ENCODE data around the gene B3GAT2. TPM values are rescaled to one million over a fixed set of nuclear protein-coding genes. Genes with fewer than 3 reads are reported as not detected.

Gene B3GAT2
- total and polyA plus RNA-seq, 2 of the 13 experiments (the other 11 are each of a cell fraction or from before 2014, with no cell fraction given): 0.01 to 0.02 TPM

DNA sequence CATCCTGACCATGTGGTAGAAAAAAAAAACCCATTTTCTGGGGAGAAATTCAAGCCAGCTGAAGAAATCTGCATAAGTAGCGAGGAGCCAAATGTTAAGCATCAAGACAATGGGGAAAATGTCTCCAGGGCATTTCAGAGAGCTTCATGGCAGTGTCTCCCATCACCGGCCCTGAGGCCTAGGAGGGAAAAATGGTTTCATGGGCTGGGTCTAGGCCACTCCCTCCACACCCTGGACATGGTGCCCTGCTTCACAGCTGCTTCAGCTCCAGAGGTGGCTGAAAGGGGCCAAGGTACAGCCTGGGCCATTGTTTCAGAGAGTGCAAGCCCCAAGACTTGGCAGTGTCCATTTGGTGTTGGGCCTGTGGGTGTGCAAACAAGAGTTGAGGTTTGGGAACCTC lies 34.4 kb upstream of the B3GAT2 start (continued):
- TF ChIP-seq, protein P1, sequence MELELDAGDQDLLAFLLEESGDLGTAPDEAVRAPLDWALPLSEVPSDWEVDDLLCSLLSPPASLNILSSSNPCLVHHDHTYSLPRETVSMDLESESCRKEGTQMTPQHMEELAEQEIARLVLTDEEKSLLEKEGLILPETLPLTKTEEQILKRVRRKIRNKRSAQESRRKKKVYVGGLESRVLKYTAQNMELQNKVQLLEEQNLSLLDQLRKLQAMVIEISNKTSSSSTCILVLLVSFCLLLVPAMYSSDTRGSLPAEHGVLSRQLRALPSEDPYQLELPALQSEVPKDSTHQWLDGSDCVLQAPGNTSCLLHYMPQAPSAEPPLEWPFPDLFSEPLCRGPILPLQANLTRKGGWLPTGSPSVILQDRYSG (CRISPR knock-in tag; IDR thresholded peaks at IDR 0.05): no peak
- no peak for TF ChIP-seq ZSCAN29 (CRISPR knock-in tag; conservative IDR thresholded peaks at IDR 0.05)

DNA sequence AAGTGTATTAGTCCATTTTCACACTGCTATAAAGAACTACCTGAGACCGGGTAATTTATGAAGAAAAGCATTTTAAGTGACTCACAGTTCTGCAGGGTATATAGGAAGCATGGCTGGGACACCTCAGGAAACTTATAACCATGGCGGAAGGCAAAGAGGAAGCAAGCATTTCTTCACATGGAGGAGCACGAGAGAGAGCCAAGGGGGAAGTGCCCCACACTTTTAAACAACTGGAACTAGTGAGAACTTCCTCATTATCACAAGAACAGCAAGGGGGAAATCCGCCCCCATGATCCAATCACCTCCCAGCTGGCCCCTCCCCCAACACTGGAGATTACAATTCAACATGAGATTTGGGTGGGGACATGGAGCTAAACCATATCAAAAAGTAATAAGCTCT lies 28.3 kb upstream of the B3GAT2 start:
- H3K4me1 ChIP-seq (ENCODE audit: insufficient read depth, low read length): no peaks in the 10 kb centered on the region
- WGBS (ENCODE audit: low lambda C conversion rate): 4% methylated on average over 4 of the region's 4 CpGs
- TF ChIP-seq, protein P2, sequence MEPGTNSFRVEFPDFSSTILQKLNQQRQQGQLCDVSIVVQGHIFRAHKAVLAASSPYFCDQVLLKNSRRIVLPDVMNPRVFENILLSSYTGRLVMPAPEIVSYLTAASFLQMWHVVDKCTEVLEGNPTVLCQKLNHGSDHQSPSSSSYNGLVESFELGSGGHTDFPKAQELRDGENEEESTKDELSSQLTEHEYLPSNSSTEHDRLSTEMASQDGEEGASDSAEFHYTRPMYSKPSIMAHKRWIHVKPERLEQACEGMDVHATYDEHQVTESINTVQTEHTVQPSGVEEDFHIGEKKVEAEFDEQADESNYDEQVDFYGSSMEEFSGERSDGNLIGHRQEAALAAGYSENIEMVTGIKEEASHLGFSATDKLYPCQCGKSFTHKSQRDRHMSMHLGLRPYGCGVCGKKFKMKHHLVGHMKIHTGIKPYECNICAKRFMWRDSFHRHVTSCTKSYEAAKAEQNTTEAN (CRISPR knock-in tag; conservative IDR thresholded peaks at IDR 0.05): no peak
- TF ChIP-seq, protein P3, sequence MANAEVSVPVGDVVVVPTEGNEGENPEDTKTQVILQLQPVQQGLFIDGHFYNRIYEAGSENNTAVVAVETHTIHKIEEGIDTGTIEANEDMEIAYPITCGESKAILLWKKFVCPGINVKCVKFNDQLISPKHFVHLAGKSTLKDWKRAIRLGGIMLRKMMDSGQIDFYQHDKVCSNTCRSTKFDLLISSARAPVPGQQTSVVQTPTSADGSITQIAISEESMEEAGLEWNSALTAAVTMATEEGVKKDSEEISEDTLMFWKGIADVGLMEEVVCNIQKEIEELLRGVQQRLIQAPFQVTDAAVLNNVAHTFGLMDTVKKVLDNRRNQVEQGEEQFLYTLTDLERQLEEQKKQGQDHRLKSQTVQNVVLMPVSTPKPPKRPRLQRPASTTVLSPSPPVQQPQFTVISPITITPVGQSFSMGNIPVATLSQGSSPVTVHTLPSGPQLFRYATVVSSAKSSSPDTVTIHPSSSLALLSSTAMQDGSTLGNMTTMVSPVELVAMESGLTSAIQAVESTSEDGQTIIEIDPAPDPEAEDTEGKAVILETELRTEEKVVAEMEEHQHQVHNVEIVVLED (CRISPR knock-in tag; IDR thresholded peaks at IDR 0.05; ENCODE audit: borderline replicate concordance): no peak
- TF ChIP-seq, protein P4, sequence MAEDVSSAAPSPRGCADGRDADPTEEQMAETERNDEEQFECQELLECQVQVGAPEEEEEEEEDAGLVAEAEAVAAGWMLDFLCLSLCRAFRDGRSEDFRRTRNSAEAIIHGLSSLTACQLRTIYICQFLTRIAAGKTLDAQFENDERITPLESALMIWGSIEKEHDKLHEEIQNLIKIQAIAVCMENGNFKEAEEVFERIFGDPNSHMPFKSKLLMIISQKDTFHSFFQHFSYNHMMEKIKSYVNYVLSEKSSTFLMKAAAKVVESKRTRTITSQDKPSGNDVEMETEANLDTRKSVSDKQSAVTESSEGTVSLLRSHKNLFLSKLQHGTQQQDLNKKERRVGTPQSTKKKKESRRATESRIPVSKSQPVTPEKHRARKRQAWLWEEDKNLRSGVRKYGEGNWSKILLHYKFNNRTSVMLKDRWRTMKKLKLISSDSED (CRISPR knock-in tag; IDR thresholded peaks at IDR 0.05): no peak
- TF ChIP-seq ZFP36L2 (CRISPR knock-in tag; IDR thresholded peaks at IDR 0.05) (no peak), ZNF329 (CRISPR knock-in tag; IDR thresholded peaks at IDR 0.05; ENCODE audit: low read depth) (no peak), NFKBIZ (CRISPR knock-in tag; IDR thresholded peaks at IDR 0.05) (no peak), ZNF136 (CRISPR knock-in tag; IDR thresholded peaks at IDR 0.05; ENCODE audit: low read depth) (no peak), MIER2 (CRISPR knock-in tag; IDR thresholded peaks at IDR 0.05) (no peak), NBN (conservative IDR thresholded peaks at IDR 0.05) (no peak)
- TF ChIP-seq, protein P5, sequence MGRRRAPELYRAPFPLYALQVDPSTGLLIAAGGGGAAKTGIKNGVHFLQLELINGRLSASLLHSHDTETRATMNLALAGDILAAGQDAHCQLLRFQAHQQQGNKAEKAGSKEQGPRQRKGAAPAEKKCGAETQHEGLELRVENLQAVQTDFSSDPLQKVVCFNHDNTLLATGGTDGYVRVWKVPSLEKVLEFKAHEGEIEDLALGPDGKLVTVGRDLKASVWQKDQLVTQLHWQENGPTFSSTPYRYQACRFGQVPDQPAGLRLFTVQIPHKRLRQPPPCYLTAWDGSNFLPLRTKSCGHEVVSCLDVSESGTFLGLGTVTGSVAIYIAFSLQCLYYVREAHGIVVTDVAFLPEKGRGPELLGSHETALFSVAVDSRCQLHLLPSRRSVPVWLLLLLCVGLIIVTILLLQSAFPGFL (CRISPR knock-in tag; IDR thresholded peaks at IDR 0.05): no peak
- TF ChIP-seq, protein P6, sequence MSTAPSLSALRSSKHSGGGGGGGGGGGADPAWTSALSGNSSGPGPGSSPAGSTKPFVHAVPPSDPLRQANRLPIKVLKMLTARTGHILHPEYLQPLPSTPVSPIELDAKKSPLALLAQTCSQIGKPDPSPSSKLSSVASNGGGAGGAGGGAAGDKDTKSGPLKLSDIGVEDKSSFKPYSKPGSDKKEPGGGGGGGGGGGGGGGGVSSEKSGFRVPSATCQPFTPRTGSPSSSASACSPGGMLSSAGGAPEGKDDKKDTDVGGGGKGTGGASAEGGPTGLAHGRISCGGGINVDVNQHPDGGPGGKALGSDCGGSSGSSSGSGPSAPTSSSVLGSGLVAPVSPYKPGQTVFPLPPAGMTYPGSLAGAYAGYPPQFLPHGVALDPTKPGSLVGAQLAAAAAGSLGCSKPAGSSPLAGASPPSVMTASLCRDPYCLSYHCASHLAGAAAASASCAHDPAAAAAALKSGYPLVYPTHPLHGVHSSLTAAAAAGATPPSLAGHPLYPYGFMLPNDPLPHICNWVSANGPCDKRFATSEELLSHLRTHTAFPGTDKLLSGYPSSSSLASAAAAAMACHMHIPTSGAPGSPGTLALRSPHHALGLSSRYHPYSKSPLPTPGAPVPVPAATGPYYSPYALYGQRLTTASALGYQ (CRISPR knock-in tag; IDR thresholded peaks at IDR 0.05): no peak
- TF ChIP-seq, protein P7, sequence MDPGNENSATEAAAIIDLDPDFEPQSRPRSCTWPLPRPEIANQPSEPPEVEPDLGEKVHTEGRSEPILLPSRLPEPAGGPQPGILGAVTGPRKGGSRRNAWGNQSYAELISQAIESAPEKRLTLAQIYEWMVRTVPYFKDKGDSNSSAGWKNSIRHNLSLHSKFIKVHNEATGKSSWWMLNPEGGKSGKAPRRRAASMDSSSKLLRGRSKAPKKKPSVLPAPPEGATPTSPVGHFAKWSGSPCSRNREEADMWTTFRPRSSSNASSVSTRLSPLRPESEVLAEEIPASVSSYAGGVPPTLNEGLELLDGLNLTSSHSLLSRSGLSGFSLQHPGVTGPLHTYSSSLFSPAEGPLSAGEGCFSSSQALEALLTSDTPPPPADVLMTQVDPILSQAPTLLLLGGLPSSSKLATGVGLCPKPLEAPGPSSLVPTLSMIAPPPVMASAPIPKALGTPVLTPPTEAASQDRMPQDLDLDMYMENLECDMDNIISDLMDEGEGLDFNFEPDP (CRISPR knock-in tag; conservative IDR thresholded peaks at IDR 0.05): no peak

More for the DNA sequence above, 28.3 kb upstream of the B3GAT2 start:
- Histone ChIP-seq H3K9me3 (ENCODE audit: low read length) (no peaks in the 10 kb centered on the region), H3K27ac (ENCODE audit: extremely low read length, insufficient read depth, low read length) (no peak overlapping the region), H3K9ac (ENCODE audit: insufficient read depth, low read depth, low read length) (no peak overlapping the region), H3K79me2 (ENCODE audit: insufficient read depth, low read length) (no peaks in the 10 kb centered on the region), H3K27me3 (ENCODE audit: control insufficient read depth in 1 of 2, insufficient read depth in 2 of 2, low read length in 2 of 2) (no peaks in the 10 kb centered on the region), H2AFZ (ENCODE audit: low read length) (no peak overlapping the region), H3K36me3 (replicated peaks in 1 of 2; ENCODE audit: control insufficient read depth in 1 of 2, insufficient read depth in 2 of 2, low read length in 2 of 2) (no peaks in the 10 kb centered on the region), H3K4me3 (replicated peaks in 1 of 3; ENCODE audit: insufficient read depth in 1 of 3, low read depth in 2 of 3, low read length in 3 of 3) (no peak overlapping the region), H4K20me1 (ENCODE audit: insufficient read depth, low read length) (no peaks in the 10 kb centered on the region), H3K4me2 (ENCODE audit: low read depth, low read length) (no peak overlapping the region)
- POLR2A ChIA-PET: no interaction called here
- CTCF ChIA-PET (ENCODE audit: low intra/inter-chr PET ratio, low total read pairs): no interaction called here
- BruUV-seq (replicated peaks): no TSS peak
- in situ Hi-C loops (cut with HindIII; ENCODE audit: extremely low pct_ligation_motif_present, low pct_unique_long_range_greater_than_20kb) (no loop called here), intact Hi-C loops (cut with micrococcal nuclease; ENCODE audit: unreplicated experiment) (no loop called here)
- ATAC-seq: no peak
- no peak for FAIRE-seq
- no peak for DNase-seq (ENCODE audit: low spot score)

Data from HepG2 (cell line).